Measurements from ENCODE around the gene RNF213. TPM values are rescaled to one million over a fixed set of nuclear protein-coding genes. Genes with fewer than 3 reads are reported as not detected.
"Not testable (repeated sequence)": the region's sequence is repeated elsewhere in the genome, so short reads cannot be mapped to it uniquely, and the experiment has no call there.

The RNF213 gene
- total RNA-seq, 1 donor from 2014 or later: 120 TPM

- H3K36me3 ChIP-seq (ENCODE audit: insufficient read depth, low read length): no peaks in the 10 kb centered on the region
- H3K79me2 ChIP-seq (ENCODE audit: insufficient read depth, low read length): no peaks in the 10 kb centered on the region
- no peak overlapping the region for H2AFZ ChIP-seq (ENCODE audit: low read depth, low read length)
- no peaks in the 10 kb centered on the region for H3K27me3 ChIP-seq (ENCODE audit: insufficient read depth, low read length)
- H3K4me3 ChIP-seq (ENCODE audit: insufficient read depth, low read depth, low read length): no peak overlapping the region
- Mint-ChIP-seq H3K4me3 (ENCODE audit: unreplicated experiment) (no peak overlapping the region), H3K36me3 (ENCODE audit: low read depth, unreplicated experiment) (peaks cover 19% of the 10 kb centered on the region), H3K4me1 (ENCODE audit: low read depth, unreplicated experiment) (no peaks in the 10 kb centered on the region), H3K9me3 (ENCODE audit: unreplicated experiment) (no peaks in the 10 kb centered on the region), H3K27ac (ENCODE audit: unreplicated experiment) (no peak overlapping the region), H3K27me3 (ENCODE audit: low read depth, unreplicated experiment) (no peaks in the 10 kb centered on the region)
- H3K27ac ChIP-seq (ENCODE audit: low read depth, low read length): no peak overlapping the region
- H3K4me2 ChIP-seq (ENCODE audit: low read length): no peak overlapping the region
- TF ChIP-seq EZH2 (IDR thresholded peaks at IDR 0.05; ENCODE audit: insufficient read depth, low read length): no peak
- no peak for TF ChIP-seq CTCF (IDR thresholded peaks at IDR 0.05; ENCODE audit: insufficient read depth, low read depth, low read length)
- H4K20me1 ChIP-seq (ENCODE audit: insufficient read depth, low read length): no peaks in the 10 kb centered on the region
- no peak for DNase-seq (ENCODE audit: low read depth)
- no peak for FAIRE-seq
- H3K4me1 ChIP-seq (ENCODE audit: insufficient read depth, low read length): no peaks in the 10 kb centered on the region
- H3K9me3 ChIP-seq (ENCODE audit: insufficient read depth, low read depth, low read length): no peaks in the 10 kb centered on the region
- no peak overlapping the region for H3K9ac ChIP-seq (ENCODE audit: low read length)
Measured at GRCh38 chr17:80243526-80244433, 16.9 kb upstream of the RNF213 start.

GRCh38 chr17:80244448-80244847 lies 16.2 kb upstream of the RNF213 start:
- FAIRE-seq; H3K27me3 ChIP-seq (ENCODE audit: insufficient read depth, low read length); H3K9me3 ChIP-seq (ENCODE audit: insufficient read depth, low read depth, low read length); DNase-seq (ENCODE audit: low read depth); H3K4me2 ChIP-seq (ENCODE audit: low read length); H3K4me1 Mint-ChIP-seq (ENCODE audit: low read depth, unreplicated experiment); H3K4me3 ChIP-seq (ENCODE audit: insufficient read depth, low read depth, low read length); H4K20me1 ChIP-seq (ENCODE audit: insufficient read depth, low read length); H3K79me2 ChIP-seq (ENCODE audit: insufficient read depth, low read length); H3K36me3 ChIP-seq (ENCODE audit: insufficient read depth, low read length); H2AFZ ChIP-seq (ENCODE audit: low read depth, low read length); H3K9me3 Mint-ChIP-seq (ENCODE audit: unreplicated experiment); H3K4me3 Mint-ChIP-seq (ENCODE audit: unreplicated experiment); H3K27ac Mint-ChIP-seq (ENCODE audit: unreplicated experiment); H3K27ac ChIP-seq (ENCODE audit: low read depth, low read length); H3K4me1 ChIP-seq (ENCODE audit: insufficient read depth, low read length); H3K9ac ChIP-seq (ENCODE audit: low read length); H3K27me3 Mint-ChIP-seq (ENCODE audit: low read depth, unreplicated experiment): not testable (repeated sequence)
- peaks cover 19% of the 10 kb centered on the region for H3K36me3 Mint-ChIP-seq (ENCODE audit: low read depth, unreplicated experiment)

GRCh38 chr17:80244871-80245509 lies 15.7 kb upstream of the RNF213 start:
- no peak overlapping the region for H2AFZ ChIP-seq (ENCODE audit: low read depth, low read length)
- no peaks in the 10 kb centered on the region for H3K27me3 ChIP-seq (ENCODE audit: insufficient read depth, low read length)
- Mint-ChIP-seq H3K4me1 (ENCODE audit: low read depth, unreplicated experiment) (no peaks in the 10 kb centered on the region), H3K4me3 (ENCODE audit: unreplicated experiment) (no peak overlapping the region), H3K27me3 (ENCODE audit: low read depth, unreplicated experiment) (no peaks in the 10 kb centered on the region), H3K36me3 (ENCODE audit: low read depth, unreplicated experiment) (peaks cover 19% of the 10 kb centered on the region), H3K9me3 (ENCODE audit: unreplicated experiment) (no peaks in the 10 kb centered on the region), H3K27ac (ENCODE audit: unreplicated experiment) (no peak overlapping the region)
- no peaks in the 10 kb centered on the region for H3K4me1 ChIP-seq (ENCODE audit: insufficient read depth, low read length)
- TF ChIP-seq CTCF (IDR thresholded peaks at IDR 0.05; ENCODE audit: insufficient read depth, low read depth, low read length) (no peak), EZH2 (IDR thresholded peaks at IDR 0.05; ENCODE audit: insufficient read depth, low read length) (no peak)
- H3K36me3 ChIP-seq (ENCODE audit: insufficient read depth, low read length): no peaks in the 10 kb centered on the region
- DNase-seq (ENCODE audit: low read depth) (no peak), FAIRE-seq (no peak)
- H3K4me3 ChIP-seq (ENCODE audit: insufficient read depth, low read depth, low read length): no peak overlapping the region
- no peaks in the 10 kb centered on the region for H4K20me1 ChIP-seq (ENCODE audit: insufficient read depth, low read length)
- H3K9me3 ChIP-seq (ENCODE audit: insufficient read depth, low read depth, low read length): no peaks in the 10 kb centered on the region
- no peak overlapping the region for H3K9ac ChIP-seq (ENCODE audit: low read length)
- no peak overlapping the region for H3K4me2 ChIP-seq (ENCODE audit: low read length)
- no peaks in the 10 kb centered on the region for H3K79me2 ChIP-seq (ENCODE audit: insufficient read depth, low read length)
- H3K27ac ChIP-seq (ENCODE audit: low read depth, low read length): no peak overlapping the region
